Thyroid gland (tissue), 4 donors: ENCODE measurements around the gene DSG2. TPM values are rescaled to one million over a fixed set of nuclear protein-coding genes. Genes with fewer than 3 reads are reported as not detected.

Experiments
- DNase-seq, 2 donors: peaks; one replicate each; pipeline ENCODE4 v3.0.0-alpha.2; 2019
- H3K27ac ChIP-seq, 3 donors: fragments of 200-600 bp; sonication (generic); 1 replicate in 2 of 3; 2 replicates in 1 of 3; pipeline ENCODE4 v1.5.1; 2016 to 2019; ENCODE audit warnings: mild to moderate bottlenecking in 1 of 3, moderate library complexity in 1 of 3
- H3K27me3 ChIP-seq: fragments of 200-600 bp; sonication (generic); one replicate; pipeline ENCODE4 v1.5.1; 2019
- H3K36me3 ChIP-seq, 2 donors: fragments of 200-600 bp; sonication (generic); one replicate each; pipeline ENCODE4 v1.5.1; 2016 to 2019
- H3K4me1 ChIP-seq, 2 donors: fragments of 200-600 bp; sonication (generic); one replicate each; pipeline ENCODE4 v1.5.1; 2017 to 2019
- H3K4me3 ChIP-seq, 3 donors: fragments of 200-600 bp; sonication (generic); replicated peaks in 1 of 3; 1 replicate in 2 of 3; 2 replicates in 1 of 3; pipeline ENCODE4 v1.5.1; 2016; ENCODE audit warnings: mild to moderate bottlenecking in 1 of 3
- H3K9me3 ChIP-seq: fragments of 200-600 bp; sonication (generic); one replicate; pipeline ENCODE4 v1.5.1; 2017
- CTCF ChIP-seq, 6 experiments: fragments of 200-600 bp in 3 of 6; fragments of 450-650 bp in 3 of 6; sonication (generic) in 3 of 6; IDR thresholded peaks; one replicate each; pipeline ENCODE4 v1.5.1; 2016 to 2019; ENCODE audit warnings: antibody characterized with exemption in 6 of 6, mild to moderate bottlenecking in 2 of 6, inconsistent platforms in 1 of 6, moderate library complexity in 1 of 6
- POLR2A ChIP-seq, 2 donors: fragments of 450-650 bp; IDR thresholded peaks; one replicate each; pipeline ENCODE4 v1.6.1; 2017; ENCODE audit warnings: antibody characterized with exemption in 2 of 2, mild to moderate bottlenecking in 2 of 2, moderate library complexity in 1 of 2
- WGBS, 2 donors: methylation state at CpG; one replicate each; pipeline ENCODE4 v1.1.5; 2017; 5-methylcytosine and 5-hydroxymethylcytosine counted together
- intact Hi-C: fragments of 100-400 bp; cut with DNase I; formaldehyde crosslinking; loops from one replicate; pipeline ENCODE4 v1.15.1; 2023
- total RNA-seq, 4 donors: library from RNA; depleted of rRNA; stranded (reverse); fragments of >200 nt; gene quantifications; one replicate each; pipeline ENCODE4 v1.2.3, GENCODE V29; 2016

DSG2 gene
- total RNA-seq, 4 donors from 2014 or later: 47.7 to 66.0 (median 56.4) TPM

- Histone ChIP-seq H3K27me3 (no peaks in the 10 kb centered on the region), H3K27ac (no peak overlapping the region), H3K36me3 (no peaks in the 10 kb centered on the region), H3K9me3 (no peaks in the 10 kb centered on the region), H3K4me3 (no peak overlapping the region), H3K4me1 (no peaks in the 10 kb centered on the region)
- no peak for TF ChIP-seq CTCF (IDR thresholded peaks at IDR 0.05)
- TF ChIP-seq POLR2A (IDR thresholded peaks at IDR 0.05): no peak
- intact Hi-C loops: no loop called here
- WGBS, 2 donors: 68 to 75% methylated on average over 4 of the region's 4 CpGs
- DNase-seq: no peak
These were observed 83.7 kb downstream of the DSG2 start for GRCh38 chr18:31581498-31582197.

GRCh38 chr18:31583185-31583854 is 85.3 kb downstream of the DSG2 start:
- DNase-seq: no peak
- H3K27ac ChIP-seq: no peak overlapping the region
- H3K36me3 ChIP-seq: no peaks in the 10 kb centered on the region
- H3K27me3 ChIP-seq: no peaks in the 10 kb centered on the region
- TF ChIP-seq POLR2A (IDR thresholded peaks at IDR 0.05) (no peak), CTCF (IDR thresholded peaks at IDR 0.05) (no peak)
- H3K4me3 ChIP-seq: no peak overlapping the region
- no peaks in the 10 kb centered on the region for H3K9me3 ChIP-seq
- intact Hi-C loops: no loop called here
- 90 to 93% methylated on average over 5 of the region's 5 CpGs for WGBS, 2 donors
- H3K4me1 ChIP-seq: no peaks in the 10 kb centered on the region

- no peak overlapping the region for H3K4me3 ChIP-seq
- no peaks in the 10 kb centered on the region for H3K36me3 ChIP-seq
- intact Hi-C loops: no loop called here
- TF ChIP-seq CTCF (IDR thresholded peaks at IDR 0.05) (no peak), POLR2A (IDR thresholded peaks at IDR 0.05) (no peak)
- no peaks in the 10 kb centered on the region for H3K9me3 ChIP-seq
- H3K27me3 ChIP-seq: no peaks in the 10 kb centered on the region
- WGBS, 2 donors: 71% methylated on average over 5 of the region's 5 CpGs
- H3K27ac ChIP-seq: no peak overlapping the region
- DNase-seq: no peak
- H3K4me1 ChIP-seq: no peaks in the 10 kb centered on the region
These were observed 88.0 kb downstream of the DSG2 start for GRCh38 chr18:31585991-31586390.

- TF ChIP-seq POLR2A (IDR thresholded peaks at IDR 0.05): no peak
- no peak for TF ChIP-seq CTCF (IDR thresholded peaks at IDR 0.05)
- Histone ChIP-seq H3K27ac (no peak overlapping the region), H3K27me3 (no peaks in the 10 kb centered on the region), H3K4me3 (no peak overlapping the region), H3K4me1 (no peaks in the 10 kb centered on the region), H3K36me3 (no peaks in the 10 kb centered on the region), H3K9me3 (no peaks in the 10 kb centered on the region)
- intact Hi-C loops: no loop called here
- DNase-seq: no peak
- WGBS, 2 donors: 75 to 77% methylated on average over 5 of the region's 5 CpGs
These were observed 88.6 kb downstream of the DSG2 start for GRCh38 chr18:31586616-31587015.

- no peak overlapping the region for H3K27ac ChIP-seq
- no peaks in the 10 kb centered on the region for H3K4me1 ChIP-seq
- no peak overlapping the region for H3K4me3 ChIP-seq
- WGBS, 2 donors: 80 to 85% methylated on average over 4 of the region's 4 CpGs
- intact Hi-C loops: no loop called here
- no peaks in the 10 kb centered on the region for H3K36me3 ChIP-seq
- no peak for DNase-seq
- no peaks in the 10 kb centered on the region for H3K9me3 ChIP-seq
- H3K27me3 ChIP-seq: no peaks in the 10 kb centered on the region
- TF ChIP-seq POLR2A (IDR thresholded peaks at IDR 0.05) (no peak), CTCF (IDR thresholded peaks at IDR 0.05) (no peak)
These were observed 89.6 kb downstream of the DSG2 start for GRCh38 chr18:31587529-31587928.
